Measurements from ENCODE around the gene PPP4C.

The PPP4C gene

DNA sequence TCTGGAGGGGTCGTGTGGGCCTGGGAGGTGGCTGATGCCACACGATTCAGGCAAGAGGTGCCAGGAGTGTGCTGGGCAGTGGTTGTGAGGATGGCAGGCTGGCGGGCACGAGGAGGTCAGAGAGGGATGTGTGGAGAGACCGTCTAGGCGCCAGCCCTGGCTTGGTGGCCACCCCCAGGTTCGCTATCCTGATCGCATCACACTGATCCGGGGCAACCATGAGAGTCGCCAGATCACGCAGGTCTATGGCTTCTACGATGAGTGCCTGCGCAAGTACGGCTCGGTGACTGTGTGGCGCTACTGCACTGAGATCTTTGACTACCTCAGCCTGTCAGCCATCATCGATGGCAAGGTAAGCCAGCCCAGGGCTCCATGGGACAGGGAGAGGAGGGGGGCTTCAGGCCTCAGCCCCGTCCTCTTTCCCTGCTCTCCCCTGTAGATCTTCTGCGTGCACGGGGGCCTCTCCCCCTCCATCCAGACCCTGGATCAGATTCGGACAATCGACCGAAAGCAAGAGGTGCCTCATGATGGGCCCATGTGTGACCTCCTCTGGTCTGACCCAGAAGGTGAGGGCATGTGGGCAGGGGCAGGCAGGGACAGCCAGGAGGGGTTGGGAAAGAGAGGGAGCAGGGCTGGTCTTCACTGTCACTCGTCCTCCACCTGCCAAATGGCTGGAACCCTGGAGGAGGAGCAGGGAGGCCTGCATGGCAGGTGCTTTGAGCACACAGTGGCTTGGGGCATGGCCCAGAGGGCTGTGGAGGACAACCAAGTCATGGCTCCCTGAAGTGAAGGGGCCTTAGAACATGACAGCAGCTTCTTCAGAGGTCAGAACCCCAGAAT is 7.6 kb downstream of the PPP4C start:
- no peak for DNase-seq

DNA sequence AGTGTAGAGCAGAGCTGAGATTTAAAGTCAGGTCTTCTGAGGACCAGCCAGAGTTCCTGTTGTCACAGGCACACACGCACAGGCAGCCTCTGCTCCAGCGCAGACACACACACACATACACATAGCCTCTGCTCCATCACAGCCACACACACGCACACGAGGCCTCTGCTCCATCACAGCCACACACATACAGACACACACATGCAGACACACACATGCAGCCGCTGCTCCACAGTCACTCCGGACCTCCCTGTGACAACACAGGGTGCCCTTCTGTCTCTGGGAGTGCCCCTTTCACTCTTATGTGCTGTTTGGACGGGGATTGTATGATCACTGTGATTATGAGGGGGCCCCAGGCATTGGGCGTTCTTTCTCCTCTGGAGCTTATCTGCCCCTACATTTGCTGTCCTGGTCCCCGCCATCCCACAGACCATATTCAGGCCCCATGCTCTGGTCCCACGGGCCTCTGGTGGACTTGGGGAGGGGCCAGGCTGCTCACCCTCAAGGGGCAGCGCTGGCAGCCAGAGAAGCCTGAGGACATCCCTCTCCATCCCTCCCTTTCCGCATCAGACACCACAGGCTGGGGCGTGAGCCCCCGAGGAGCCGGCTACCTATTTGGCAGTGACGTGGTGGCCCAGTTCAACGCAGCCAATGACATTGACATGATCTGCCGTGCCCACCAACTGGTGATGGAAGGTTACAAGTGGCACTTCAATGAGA is 8.5 kb downstream of the PPP4C start:
- DNase-seq = no peak

DNA sequence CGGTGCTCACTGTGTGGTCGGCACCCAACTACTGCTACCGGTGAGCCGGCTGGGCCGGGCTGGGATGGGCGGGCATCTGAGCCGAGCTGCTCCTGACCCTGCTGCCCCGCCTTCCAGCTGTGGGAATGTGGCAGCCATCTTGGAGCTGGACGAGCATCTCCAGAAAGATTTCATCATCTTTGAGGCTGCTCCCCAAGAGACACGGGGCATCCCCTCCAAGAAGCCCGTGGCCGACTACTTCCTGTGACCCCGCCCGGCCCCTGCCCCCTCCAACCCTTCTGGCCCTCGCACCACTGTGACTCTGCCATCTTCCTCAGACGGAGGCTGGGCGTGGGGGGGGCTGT is 9.0 kb downstream of the PPP4C start:
- no peak for DNase-seq

DNA sequence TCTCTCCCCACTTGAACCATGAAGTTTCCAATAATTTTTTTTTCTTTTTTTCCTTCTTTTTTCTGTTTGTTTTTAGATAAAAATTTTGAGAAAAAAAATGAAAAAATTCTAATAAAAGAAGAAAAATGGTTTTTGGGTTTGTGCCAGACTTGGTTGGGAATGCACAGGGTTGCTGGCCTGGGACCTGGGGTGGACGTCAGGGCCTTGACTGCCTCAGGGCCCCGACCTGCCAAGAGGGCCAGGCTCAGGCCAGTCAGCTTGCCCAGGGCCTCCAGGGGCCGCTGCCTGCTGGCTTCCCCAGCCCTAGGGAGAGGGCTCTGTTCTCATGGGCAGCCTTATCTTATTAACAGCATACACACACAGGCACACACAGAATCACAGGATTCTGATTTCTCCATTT is 9.5 kb downstream of the PPP4C start:
- DNase-seq = no peak

DNA sequence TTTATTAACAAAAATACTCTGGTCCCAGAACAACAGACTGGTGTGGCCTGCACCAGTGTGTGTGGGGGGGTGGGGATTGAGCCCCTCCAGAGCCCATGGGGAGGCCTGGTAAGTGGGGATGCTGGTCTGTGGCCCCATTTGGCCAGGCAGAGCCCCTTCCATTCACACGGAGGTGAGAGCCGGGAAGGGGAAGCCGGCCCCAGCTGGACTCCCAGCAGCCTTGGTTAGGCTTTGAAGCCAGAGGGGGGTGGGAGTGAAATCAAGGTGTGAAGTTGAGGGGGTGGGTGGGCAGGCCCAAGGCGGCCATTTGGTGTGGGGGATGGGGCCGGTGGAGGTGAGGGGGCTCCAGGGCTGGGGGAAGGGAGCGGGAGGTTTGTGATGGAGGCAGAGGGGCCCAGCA is 10.0 kb downstream of the PPP4C start:
- no peak for DNase-seq

DNA sequence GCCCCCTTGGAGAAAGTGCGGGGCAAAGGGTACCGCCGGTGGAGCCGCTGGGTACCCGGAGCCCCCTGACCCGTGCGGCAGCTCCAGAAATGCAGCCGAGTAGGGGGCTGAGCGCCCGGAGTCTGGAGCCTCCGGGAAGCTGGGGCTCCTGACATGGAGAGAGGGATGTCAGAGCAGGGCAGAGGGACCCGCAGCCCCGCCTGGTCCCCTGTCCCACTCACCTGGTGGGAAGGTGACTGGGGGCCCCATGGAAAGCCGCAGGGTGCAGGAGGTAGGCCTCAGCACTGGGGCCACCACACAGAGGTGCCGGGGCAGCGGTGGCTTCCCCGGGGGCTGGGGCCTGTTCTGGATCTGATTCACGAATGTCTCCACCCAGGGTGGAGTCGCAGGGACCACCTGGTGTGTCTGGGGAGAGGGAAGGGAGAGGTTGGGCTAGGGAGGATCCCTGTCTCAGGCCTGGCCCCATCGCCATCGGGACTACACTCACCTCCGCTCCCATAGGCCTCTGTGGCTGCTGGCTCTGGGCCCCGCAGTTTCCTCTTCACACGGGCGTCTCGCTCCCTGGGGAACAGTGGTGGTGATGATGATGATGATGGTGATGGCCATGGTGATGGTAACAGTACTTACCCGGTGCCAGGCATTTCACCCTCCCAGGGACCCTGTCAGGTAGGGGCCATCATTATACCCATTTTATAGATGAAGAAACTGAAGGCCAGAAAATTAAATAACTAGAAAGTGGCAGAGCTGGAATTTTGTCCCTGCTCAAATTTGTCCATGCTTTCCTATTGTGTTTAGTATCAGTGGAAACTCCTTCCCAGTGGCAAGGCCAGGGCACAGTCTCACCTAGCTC is 10.7 kb downstream of the PPP4C start:
- no peak for DNase-seq

DNA sequence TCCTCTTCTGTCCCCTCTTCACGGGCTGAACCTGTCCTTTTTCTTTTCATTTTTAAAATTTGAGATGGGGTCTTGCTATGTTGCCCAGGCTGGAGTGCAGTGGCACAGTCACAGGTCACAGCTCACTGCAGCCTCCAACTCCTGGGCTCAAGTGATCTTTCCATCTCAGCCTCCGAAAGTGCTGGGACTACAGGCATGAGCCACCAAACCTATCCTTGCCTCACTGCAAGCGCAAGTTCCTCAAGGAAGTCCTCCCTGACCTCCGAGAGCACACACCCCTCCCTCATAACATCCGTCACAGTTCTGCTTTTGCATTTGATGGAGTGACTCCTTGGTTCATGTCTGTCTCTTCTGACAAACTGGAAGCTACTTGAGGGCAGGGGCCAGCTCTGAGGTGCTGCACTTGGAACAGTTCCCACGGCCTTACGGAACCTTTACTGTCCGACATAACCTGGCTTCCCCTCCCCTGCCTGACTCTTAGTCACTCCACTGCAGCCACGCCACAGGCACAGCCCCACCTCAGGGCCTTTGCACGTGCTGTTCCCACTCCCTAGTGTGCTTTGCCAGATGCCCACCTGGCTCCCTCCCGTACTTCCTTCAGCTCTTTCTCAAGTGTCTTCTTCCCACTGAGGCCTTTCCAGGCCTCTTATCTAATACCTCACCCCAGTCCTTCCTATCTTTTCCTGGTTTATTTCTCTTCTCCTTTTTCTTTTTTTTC is 11.5 kb downstream of the PPP4C start:
- DNase-seq = peak in 1 of 2 donors; percentile 55

DNA sequence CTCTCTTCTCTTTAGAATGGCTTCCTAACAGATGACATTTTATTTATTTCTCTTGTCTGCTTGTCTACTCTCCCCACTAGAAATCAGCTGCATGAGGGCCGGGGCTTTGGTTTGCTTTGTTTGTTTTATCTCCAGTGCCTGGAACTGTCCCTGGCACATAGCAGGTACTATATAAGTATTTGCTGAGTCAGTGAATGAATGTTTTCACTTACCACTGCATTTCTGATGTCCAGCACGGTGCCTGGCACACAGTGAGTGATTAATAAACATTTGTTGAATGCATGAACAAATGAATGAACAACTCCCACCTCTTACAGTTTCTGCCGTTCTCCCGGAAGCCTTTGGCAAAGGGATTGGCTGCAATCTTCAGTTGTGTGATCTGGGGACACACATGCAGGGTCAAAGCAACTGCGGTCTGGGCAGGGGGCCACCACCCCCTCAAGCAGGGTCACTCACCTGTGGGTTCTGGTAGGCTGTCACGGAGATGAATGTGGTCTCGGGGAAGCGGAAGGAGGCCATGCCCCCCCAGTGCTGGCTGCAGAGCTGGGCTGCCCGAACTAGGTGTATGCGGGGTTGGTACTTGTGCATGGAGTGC is 12.5 kb downstream of the PPP4C start:
- no peak for DNase-seq

DNA sequence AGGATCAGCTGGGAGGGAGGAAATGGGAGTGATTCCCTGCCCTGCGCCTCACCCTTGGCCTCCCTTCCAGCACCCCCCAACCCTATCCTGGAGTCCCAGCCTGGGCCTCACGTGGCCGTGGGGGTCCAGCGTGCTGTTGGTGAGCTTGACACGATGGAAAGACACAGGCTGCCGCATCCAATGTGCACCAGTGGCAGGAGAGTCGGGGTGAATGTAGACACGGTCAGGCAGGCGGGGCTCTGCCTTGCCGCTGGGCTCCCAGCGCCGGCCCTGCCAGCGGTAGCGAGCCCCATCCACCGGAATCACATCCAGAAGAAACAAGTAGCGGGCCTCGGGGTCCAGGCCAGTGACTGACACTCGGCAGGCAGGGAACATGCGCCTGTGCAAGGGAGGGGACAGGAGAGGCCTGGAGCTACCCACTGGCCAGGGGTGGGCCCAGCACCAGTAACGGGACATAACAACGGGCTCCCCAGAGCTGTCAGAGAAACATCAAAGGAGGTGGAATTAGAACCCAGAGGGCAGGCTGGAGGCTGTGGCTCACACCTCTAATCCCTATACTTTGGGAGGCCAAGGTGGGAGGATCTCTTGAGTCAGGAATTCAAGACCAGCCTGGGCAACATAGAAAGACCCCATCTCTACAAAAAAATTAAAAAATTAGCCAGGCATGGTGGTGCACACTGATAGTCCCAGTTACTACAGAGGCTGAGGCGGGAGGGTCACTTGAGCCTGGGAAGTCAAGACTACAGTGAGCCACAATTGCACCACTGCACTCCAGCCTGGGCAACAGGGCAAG is 13.2 kb downstream of the PPP4C start:
- no peak for DNase-seq

DNA sequence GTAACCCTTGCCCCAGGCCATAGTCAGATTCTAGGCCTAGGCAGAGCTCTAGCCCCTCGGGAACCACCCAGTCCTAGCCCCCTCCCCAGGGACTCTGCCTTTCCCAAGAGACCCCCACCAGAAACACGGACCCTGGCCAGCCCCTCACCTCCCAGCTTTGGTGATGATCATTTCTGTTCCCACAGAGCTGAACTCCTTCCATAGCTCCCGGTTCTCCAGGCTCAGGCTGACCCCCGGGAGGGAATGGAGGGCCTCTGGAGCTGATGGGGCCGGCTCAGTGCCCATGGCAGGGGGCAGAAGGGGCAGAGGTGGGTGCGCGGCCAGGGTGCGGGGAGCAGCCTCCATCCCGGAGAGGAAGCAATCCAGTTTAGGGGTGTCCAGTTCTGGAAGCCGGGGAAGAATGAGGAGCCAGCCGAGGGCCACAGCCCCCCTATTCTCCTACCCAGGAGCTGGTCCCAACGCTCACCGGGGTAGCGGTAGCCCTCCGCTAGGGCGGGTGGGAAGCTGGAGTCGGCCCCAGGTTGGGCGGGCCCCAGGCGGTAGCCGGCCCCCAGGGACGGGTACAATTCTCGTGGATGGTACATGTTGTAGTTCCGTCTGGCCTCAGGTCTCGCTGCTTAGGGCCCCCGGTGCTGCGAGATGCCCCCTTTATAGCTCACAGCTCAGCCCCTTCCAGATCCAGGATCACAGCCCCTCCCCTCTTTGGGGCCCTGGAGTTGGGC is 15.0 kb downstream of the PPP4C start:
- no peak for DNase-seq

DNA sequence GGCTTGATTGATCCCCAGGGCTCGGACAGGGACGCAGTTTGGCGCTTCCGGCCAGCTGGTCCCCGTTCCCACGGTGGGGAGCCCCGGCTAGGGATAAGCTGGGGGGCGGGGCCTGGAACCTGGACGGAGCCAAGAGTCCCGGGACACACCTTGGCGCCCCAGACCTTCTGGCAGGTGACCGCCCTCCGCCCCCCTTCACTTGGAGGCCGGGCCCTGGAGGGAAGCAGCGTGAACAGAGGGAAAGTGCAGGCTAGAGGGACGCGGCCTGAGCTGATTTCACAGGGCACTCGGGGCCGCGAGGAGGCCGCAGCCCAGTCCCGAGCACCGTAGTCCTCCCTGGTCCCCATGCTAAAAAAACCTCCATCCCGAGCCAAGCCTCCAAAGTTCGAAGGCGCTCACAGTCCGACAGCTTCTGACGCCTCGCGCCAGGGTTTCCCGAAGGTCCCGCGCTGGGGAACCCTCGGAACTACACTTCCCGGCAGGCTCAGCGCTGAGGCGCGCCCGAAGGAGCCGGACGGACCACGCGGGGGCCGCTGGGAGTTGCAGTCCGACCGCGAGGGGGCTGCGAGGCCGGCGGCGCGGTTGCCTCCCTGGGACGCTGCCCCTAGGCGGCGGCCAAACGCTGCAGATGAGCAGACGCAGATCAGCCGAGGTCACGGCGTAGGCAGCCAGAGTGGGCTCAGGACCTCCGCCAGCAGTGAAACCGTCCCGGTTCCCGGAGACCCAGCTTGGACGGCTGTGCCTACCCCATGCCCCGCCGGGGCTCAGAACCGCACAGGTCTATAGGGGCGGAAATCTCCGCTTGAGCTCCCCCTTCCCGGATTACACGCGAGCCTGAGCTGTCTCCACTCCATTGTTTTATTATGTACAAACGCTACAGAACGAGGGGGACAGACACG is 15.9 kb downstream of the PPP4C start, which contains the start of gene TBX6:
TSS of gene TBX6 (minus strand) at position 451 of the 899 bp plus-strand sequence. CDS start 731 bp downstream, outside the sequence.
- DNase-seq = peak; percentile 90 to 94

DNA sequence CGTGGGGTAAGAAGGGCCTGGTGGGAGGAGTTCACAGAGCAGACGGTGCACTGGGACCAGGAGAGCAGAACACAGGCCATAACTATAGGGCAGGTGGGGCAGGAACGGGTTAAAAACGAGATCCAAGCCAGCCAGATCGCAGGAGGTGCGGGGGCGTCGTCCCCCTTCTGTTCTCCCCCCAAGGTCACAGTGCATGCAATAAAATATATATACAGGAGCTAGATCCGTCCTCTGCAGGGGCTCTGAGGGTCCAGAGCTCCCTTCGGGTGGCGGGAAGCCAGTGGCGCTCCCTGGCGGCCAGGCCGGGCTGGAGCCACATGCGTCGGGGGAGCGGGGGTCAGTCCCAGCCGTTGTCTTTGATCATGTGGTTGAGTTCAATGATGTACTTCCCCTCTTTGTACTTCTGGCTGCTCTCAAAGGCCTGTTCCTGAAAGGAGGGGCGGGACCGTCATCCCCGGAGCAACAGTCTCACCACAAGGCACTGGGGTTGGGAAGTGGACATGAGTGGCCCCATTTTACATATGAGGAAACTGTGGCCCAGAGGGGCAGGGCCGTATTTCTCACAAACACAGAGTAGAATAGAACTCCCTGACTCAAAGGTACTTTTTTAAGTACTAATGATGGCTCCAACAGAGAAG is 16.7 kb downstream of the PPP4C start:
- peak; percentile 80 to 86 for DNase-seq

DNA sequence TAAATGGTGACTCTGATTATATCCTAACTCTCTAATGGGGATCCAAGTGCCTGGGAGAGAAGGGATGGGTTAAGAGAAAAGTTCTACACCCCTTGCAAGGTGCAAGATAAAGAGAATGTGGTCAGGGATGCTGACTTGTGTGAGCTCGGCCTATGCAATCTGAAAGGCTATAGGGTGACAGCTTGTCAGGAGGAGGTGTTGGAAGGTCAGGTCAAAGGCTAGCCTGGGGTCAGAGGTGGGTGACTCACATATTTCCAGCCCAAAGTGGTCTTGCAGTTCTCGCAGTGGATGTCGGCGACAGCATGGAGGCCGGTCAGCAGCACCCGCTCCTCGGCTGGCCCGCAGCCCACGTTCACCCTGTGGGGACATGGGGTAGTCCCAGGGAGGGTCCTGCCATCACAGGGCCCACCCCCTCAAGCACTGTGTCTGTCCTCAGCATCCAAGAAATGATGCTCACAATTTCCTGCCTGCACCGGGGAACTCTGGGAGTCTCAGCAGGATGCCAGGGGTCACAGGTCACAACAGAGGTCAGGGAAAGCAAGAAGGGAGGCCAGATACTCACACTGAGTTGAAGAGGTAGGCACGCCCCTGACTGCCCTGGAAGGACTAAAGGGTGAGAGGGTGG is 18.9 kb downstream of the PPP4C start:
- no peak for DNase-seq

DNA sequence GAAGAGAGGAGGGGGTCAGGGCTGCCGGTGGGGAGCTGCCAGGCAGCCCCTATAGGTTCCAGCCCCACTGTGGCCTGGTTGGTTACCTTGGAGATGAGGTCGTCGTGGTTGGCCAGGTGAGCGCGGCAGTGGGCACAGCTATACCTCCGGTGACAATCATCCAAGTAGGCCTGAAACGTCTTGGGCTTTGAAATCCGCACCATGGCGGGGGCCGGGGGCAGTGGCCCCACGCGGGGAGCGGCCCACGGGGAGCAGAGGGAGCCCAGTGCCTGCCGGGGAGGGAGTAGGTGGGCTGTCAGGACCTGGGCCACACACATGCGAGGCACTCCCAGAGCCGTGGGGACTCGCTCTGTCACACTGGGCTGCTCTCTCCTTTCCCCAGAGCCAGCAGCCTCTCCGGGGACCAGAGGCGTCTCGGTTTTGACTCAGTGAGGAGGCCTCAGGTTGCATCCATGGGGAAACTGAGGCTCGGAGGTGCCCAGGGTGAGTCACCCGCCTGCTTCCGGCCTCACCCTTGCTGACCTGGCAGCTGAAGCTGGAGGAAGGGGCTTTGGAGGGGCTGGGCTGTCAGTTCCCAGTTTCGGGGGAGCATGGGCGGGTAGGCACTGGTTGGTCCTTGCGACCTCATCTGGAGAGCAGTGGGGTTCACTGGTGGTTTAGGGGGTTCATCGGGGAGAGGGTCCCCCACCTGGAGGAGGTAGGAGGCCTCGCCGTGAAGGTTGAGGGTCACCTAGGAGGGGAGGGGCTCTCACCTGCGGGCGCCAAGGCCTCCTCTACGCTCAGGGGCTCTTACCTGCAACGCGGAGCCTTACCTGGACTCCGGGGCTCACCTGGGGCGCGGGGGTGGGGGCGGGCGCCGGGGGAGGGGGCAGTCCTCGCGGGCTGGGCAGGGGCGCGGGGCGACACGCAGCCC is 19.6 kb downstream of the PPP4C start:
- DNase-seq = no peak

DNA sequence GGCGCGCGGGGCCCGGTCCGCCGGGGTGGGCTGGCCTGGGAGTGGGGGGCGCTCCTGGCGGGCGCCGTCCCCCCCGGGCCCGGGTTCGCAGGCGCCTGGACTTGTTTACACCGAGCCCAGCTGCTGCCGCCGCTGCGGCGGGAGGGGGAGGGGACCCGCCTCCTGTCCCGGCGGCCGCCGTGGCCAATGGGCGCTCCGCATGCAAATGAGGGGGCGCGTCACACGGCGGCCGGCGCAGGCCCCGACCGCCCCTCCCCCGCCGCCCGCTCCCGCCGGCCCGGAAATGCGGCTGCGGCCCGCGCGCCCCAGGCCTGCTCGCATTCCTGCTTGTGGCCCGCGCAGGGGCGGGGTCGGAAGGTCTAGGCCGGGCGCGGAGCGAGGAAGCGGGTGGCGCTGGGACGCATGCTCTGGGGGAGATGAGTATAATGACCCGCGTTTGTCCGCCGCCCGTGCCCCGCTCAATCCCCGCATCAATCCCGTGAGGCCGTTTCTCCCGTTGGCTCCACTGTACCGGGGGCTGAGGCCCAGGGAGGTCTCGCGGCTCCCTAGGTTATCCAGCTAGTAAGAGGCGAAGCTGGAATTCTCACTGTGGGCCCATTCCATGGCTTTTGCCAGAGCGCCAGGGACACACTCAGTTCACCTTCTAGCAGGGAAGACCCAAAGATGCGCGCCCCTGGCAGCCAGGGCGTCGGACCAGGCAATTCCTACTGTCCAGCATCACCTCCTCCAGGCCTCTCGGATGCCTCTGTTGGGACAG is 20.5 kb downstream of the PPP4C start, which contains the start of gene YPEL3:
TSS of gene YPEL3 (minus strand) at position 109 of the 757 bp plus-strand sequence. CDS start 731 bp downstream, outside the sequence.
- DNase-seq = peak; percentile 89 to 93

DNA sequence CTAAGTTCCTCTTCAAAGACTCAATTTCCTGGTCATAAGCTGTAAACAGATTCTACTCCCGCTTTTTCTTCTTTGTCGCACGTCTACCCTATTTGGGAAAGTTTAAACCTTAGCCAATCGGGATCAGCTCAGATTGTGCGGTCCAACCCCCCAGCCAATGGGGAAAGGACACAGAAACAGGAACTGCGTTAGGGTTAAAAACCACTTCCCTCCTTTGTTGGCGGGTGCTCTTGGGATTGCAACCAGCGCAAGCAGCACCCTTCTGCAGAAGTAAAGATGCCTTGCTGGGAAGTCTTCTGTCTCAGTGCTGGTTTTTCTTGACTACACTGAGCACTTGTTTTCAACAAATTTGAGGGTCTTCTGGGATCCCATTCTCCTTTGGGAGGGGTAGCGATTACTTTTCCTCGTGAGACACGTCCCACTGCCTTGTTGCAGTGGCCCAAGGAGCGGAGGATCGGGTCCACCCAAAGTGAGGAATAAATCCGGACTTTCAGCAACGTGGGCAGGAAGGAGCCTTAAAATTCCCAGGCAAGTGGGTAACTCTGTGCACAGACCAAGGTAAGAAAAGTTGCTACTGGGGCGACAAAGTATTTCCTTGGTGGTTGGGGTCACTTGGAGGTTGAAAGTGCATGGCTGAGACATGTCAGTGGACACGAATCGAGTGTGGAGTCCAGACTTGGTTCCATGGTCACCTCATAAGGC is 21.2 kb downstream of the PPP4C start:
- peak; percentile 19 to 44 for DNase-seq
